ENCODE data around the gene CLINT1.

GRCh38 chr5:157874861-157875260 is 15.9 kb upstream of the CLINT1 start:
- no peak for TF ChIP-seq EP300 (IDR thresholded peaks at IDR 0.05)
- no peak for TF ChIP-seq POLR2AphosphoS5 (IDR thresholded peaks at IDR 0.05)
- no peak for TF ChIP-seq CTCF (IDR thresholded peaks at IDR 0.05)

Measured in suprapubic skin (tissue), 4 donors.